ENCODE results near the gene ACO1.

The ACO1 gene

DNA sequence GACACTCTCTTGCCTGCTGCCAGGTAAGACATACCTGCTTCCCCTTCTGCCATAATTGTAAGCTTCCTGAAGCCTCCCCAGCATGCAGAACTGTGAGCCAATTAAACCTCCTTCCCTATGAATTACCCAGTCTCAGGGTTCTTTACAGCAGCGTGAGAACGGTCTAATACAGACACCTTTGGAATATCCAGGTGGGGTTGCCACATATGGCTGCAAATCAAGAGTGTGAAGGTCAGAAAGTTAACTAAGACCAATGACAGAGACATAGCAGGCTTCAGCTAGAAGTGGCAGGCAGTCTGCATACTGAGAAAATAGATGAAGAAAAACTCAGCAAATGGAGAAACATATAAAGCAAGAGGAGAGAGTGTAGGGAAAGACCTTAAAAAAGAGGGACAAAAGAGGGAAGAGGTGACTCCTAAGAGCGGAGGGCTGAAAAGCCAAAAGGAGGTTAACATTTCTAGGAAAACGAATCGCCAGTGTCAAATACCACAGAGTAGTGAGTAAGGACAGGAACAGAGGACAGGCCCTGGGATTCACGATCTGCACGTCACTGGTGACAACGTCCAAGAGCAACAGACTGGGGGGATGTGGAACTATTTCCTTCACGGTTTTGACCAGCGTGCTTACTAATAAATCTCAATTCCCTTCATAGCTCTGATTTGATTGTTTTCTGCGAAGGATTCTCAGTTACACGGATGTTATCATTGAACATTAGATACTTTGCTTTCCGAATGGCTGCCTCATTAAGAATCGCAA is 1.7 kb upstream of the ACO1 start:
- no peak for DNase-seq (ENCODE audit: low read depth in 2 of 3, low spot score in 1 of 3)

DNA sequence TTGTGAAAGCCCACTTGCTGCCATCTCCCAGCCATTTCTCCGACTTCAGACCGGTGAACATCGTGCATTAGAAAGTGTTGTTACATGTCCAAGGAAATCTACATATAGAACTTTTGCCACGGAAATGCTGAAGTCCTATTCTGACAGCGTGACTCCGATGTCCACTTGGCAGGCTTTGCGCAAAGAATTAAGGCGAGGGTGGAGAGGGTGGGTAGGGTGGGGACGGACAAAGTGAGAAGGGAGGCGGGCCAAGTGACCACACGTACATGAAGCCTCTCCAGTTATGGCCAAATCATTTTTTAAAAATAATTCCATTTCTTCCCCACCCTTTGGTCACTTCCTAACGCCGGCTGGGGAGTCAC is 460 bp upstream of the ACO1 start:
- peak in 1 of 3 donors; percentile 5 for DNase-seq (ENCODE audit: low read depth in 2 of 3, low spot score in 1 of 3)

DNA sequence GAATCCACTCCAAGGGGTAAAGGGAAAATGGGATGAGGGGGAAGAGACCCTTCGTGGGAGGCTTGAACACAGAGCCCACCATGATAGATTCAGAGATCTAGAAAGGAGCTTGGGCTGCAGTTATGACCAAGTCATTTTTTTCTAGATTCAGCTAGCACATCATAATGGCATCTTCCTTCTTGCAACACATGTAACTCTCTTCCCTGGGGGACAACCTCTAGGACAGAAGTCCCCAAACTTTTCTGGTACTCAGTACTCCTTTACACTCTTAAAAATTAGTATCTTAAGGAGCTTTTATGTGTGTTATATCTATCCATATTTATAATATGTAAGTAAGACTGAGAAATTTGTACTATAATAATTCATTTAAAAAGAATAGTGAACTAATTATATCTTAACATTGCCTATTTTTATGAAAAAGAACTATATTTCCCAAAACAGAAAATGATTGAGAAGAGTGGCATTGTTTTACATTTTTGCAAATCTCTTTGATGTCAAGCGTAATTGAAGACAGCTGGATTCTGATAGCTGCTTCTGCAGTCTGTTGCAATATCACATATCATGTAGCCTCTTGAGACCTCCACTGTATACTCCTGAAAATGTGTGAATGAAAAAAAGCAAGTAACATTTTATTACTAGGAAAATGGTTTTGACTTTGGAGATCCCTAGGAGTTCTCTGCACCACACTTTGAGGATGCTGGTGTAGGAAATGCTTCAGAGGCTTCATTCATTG is 875 bp downstream of the ACO1 start:
- no peak for DNase-seq (ENCODE audit: low read depth in 2 of 3, low spot score in 1 of 3)

DNA sequence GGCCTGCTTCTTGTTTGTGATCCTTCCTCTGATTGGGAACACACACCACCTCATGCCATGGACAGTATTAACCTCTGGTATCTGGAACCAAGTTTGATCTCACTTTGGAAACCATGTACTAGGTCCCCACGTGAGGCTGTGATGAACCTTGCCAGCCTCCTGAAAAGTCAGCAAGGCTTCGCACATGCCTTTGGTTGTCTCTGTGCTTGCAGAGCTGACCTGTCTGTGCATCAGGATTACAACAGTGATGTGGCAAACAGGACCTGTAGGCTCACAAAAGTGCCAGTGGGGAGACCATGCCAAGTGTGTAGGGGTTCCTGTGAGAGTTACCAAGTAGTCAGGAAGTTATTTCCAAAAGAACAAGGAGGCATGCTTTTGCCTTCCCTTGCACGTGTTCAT is 1.4 kb downstream of the ACO1 start:
- no peak for DNase-seq (ENCODE audit: low read depth in 2 of 3, low spot score in 1 of 3)

DNA sequence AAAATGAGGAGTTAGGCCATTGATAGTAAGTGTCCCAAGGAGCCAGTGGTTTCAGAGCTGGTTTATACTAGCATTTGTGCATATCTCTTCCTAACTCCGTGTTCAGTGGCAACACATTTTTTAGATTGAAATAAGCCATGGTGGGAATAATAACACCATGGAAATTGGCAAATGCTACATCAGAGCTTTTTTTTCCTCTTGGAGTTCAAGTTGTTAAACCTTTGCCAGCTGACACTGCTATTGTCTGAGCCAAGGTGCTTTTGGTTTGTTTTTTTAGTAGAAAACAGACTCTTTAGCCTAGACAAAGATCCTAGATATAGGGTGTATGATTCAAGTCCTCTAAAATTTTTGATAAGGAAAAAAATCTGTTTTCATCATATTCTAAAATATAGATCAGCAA is 2.8 kb downstream of the ACO1 start:
- no peak for DNase-seq (ENCODE audit: low read depth in 2 of 3, low spot score in 1 of 3)

DNA sequence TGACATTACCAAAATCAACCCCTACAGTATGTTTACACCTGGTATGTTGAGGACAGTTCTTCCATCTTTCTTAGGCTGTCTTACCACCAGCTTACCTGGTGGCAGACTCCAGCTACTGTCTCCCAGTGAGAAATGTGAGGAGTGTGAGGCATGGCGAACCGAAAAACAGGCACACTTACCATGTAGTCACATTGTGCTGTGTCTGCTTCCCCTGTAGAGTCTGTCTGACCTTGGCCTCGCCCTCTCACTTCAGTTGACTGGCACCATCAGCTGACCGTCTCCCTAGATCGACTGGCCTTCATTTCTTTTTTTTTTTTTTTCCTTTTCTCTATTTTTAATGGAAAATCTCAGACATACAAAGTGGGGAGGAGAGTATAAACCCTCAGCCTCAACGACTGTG is 4.9 kb downstream of the ACO1 start:
- no peak for DNase-seq (ENCODE audit: low read depth in 2 of 3, low spot score in 1 of 3)

GRCh38 chr9:32393911-32394310 is 9.5 kb downstream of the ACO1 start:
- DNase-seq (ENCODE audit: low read depth in 2 of 3, low spot score in 1 of 3), result no peak

GRCh38 chr9:32394381-32395049 is 10.1 kb downstream of the ACO1 start:
- DNase-seq (ENCODE audit: low read depth in 2 of 3, low spot score in 1 of 3), result no peak

GRCh38 chr9:32395510-32396216 is 11.2 kb downstream of the ACO1 start:
- no peak for DNase-seq (ENCODE audit: low read depth in 2 of 3, low spot score in 1 of 3)

- no peak for DNase-seq (ENCODE audit: low read depth in 2 of 3, low spot score in 1 of 3)
These were observed 13.8 kb downstream of the ACO1 start for GRCh38 chr9:32398207-32398606.

GRCh38 chr9:32399110-32399815 is 14.8 kb downstream of the ACO1 start:
- DNase-seq (ENCODE audit: low read depth in 2 of 3, low spot score in 1 of 3), result no peak

GRCh38 chr9:32401488-32401887 is 17.0 kb downstream of the ACO1 start:
- no peak for DNase-seq (ENCODE audit: low read depth in 2 of 3, low spot score in 1 of 3)

DNA sequence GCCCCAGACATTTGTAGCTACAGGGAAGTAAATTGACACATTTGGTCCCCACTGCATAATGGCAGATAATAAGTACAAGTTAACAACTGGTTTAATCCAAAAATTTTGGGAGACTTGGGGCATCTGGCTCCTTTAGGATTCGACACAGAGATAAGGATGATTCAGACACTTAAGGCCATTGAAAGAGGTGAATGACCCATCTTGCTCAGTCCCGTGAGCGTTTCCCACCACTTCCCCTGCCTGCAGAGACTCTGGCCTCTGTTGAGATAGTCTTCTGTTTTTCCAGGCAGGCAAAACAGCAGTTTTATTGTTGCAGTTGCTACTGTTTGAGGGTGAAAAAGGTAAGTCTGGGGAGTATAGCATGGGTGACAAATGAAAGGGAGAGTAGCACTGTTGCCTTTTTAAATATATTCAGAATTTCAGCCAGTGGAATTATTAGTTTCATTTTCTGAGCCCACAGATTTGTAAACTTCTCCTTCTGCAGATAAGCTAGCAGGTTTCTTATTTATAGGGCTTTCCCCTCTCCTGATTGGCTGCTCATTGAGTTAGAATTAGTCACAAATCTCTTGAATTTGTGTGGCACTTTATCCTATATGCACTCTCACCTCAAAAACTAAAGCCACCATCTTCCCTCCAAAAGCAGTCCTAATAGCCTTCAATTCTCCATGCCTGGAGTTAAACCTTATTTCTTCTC is 19.3 kb downstream of the ACO1 start:
- no peak for DNase-seq (ENCODE audit: low read depth in 2 of 3, low spot score in 1 of 3)

DNA sequence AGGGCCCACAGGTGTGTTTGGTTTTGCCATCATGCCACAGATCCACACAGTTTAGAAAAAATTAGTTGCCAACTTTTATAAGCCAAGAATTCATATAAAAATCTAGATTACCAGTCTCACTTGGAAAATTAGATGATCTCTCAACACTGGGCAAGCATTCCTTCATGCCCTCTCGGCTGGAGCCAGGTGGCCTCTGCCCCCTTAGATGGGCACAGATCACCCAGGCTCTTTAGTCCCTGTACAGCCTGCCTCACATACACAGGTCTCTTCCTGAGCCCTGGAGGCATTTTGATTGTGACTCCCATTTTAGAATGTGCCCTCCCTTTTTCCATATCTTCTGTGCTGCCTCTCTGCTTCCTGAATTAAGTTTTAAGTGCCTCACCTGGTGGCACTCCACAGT is 20.0 kb downstream of the ACO1 start:
- DNase-seq (ENCODE audit: low read depth in 2 of 3, low spot score in 1 of 3), result no peak

DNA sequence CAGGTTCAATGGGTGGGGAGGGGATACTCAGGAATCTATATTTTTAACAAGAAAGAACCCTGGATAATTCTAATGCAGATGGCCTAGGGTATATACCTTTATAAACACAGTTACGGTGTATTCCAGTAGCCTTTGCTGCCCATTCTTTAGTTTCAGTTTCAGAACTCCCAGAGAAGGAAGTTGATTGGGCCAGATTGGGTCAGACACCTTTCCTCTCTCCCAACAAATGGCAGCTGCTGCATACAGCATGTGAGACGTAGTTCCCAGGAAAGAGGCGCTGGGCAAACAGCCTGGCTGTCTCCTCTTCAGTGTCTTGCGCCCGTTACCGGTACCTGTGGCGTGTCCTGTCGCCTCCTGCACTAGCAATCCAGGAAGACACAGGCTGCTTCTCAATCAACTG is 20.4 kb downstream of the ACO1 start:
- no peak for DNase-seq (ENCODE audit: low read depth in 2 of 3, low spot score in 1 of 3)

DNA sequence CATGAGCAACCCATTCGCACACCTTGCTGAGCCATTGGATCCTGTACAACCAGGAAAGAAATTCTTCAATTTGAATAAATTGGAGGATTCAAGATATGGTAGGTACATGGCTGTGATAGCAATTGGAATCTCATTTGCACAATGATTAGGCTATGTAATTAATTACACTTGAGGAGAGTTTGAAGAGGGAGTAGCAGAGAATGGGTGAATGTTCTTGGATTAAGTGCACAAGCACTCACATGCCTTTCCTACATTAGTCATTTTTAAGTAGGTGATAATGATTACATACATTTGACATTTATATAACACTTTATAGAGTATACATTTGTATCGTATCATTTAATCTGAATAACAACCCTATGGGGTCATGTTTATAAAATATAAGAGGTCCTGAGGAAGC is 21.1 kb downstream of the ACO1 start:
- DNase-seq (ENCODE audit: low read depth in 2 of 3, low spot score in 1 of 3), result no peak

DNA sequence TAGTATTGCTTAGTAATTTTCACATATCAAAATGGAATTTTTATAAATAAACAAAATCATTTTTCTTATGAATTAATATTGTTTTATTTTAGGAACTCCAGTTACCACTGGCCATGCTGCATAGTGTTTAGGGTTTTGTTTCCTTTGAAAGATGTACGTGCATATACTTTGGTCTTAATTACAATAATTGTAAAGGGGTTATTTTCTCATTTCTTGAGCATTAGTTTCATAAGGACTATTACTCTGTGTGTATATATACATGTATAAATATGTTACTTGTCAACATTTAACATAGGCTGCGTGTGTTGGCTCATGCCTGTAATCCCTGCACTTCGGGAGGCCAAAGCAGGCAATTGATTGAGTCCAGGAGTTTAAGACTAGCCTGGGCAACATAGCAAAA is 21.6 kb downstream of the ACO1 start:
- no peak for DNase-seq (ENCODE audit: low read depth in 2 of 3, low spot score in 1 of 3)

GRCh38 chr9:32411753-32412152 is 27.3 kb downstream of the ACO1 start:
- DNase-seq (ENCODE audit: low read depth in 2 of 3, low spot score in 1 of 3), result no peak

- no peak for DNase-seq (ENCODE audit: low read depth in 2 of 3, low spot score in 1 of 3)
These were observed 28.0 kb downstream of the ACO1 start for GRCh38 chr9:32412440-32412839.

- no peak for DNase-seq (ENCODE audit: low read depth in 2 of 3, low spot score in 1 of 3)
These were observed 29.0 kb downstream of the ACO1 start for GRCh38 chr9:32413424-32413823.

- no peak for DNase-seq (ENCODE audit: low read depth in 2 of 3, low spot score in 1 of 3)
These were observed 30.4 kb downstream of the ACO1 start for GRCh38 chr9:32414856-32415255.

Data from stimulated activated CD4-positive, alpha-beta T cell treated with anti-CD3 and anti-CD28 coated beads, Interleukin-12 subunit alpha, Interleukin-12 subunit beta, amount 100 ng/mL, for 48 hours (primary cell).